ENCODE measurements around the gene BHMT2. TPM values are rescaled to one million over a fixed set of nuclear protein-coding genes. Genes with fewer than 3 reads are reported as not detected.

The BHMT2 gene
- total and polyA plus RNA-seq, 2 of the 4 experiments (the other 2 are of a cell fraction), result 0.36 to 0.60 TPM

DNA sequence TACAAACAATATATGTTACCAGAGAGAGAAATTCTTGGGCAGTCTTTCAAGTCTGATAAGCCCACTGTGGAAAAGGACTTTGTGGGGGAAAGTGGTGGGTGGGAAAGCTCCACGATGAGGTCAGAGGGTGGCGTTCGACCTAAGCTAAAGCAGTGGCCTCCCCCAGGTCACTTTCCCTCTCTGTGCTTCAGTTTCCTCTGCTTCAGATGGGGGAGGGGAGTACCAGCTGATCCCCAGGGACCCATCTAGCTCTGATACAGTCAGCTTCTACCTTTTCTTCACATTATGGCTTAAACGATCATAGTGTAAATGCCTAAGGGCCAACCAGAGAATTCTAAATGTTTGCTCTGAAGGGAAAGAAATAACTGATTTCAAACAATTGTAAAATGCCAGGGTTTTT lies 47.8 kb upstream of the BHMT2 start:
- Histone ChIP-seq H2AK5ac (ENCODE audit: low read depth, low read length) (peak overlapping the region; percentile 32), H3K14ac (replicated peaks; ENCODE audit: low read depth, low read length) (peak overlapping the region; percentile 47; the same call in 1 of the 2 replicates), H3K27ac (ENCODE audit: insufficient read depth, low read length) (no peak overlapping the region), H3K9ac (ENCODE audit: low read depth, low read length) (no peak overlapping the region), H3K79me1 (ENCODE audit: low read depth in 1 of 2, low read length in 2 of 2) (no peaks in the 10 kb centered on the region), H3K56ac (ENCODE audit: extremely low read depth, insufficient read depth, low read length) (no peak overlapping the region), H3K18ac (ENCODE audit: low read depth, low read length) (peak overlapping the region; percentile 90), H3K36me3 (ENCODE audit: control insufficient read depth, insufficient read depth, low read length) (no peaks in the 10 kb centered on the region), H3K23ac (ENCODE audit: low read depth, low read length) (peak overlapping the region; percentile 44; the same call in 1 of the 2 replicates), H2AK9ac (replicated peaks; ENCODE audit: low read depth, low read length, poor library complexity) (no peak overlapping the region), H4K5ac (ENCODE audit: low read depth, low read length) (peak overlapping the region; percentile 88), H4K91ac (ENCODE audit: insufficient read depth, low read depth, low read length) (peak overlapping the region; percentile 65), H3K27me3 (ENCODE audit: control insufficient read depth, insufficient read depth, low read length) (peaks cover 4% of the 10 kb centered on the region), H4K8ac (ENCODE audit: low read depth in 2 of 2, low read length in 2 of 2) (peak overlapping the region; percentile 71 to 89), H2BK20ac (ENCODE audit: low read depth, low read length) (peak overlapping the region; percentile 93), H3K4ac (ENCODE audit: low read depth, low read length) (peak overlapping the region; percentile 82), H2BK5ac (ENCODE audit: low read depth, low read length, poor library complexity, severe bottlenecking) (peak overlapping the region; percentile 91), H4K20me1 (ENCODE audit: insufficient read depth, low read length) (no peaks in the 10 kb centered on the region), H3K4me3 (ENCODE audit: insufficient read depth, low read depth, low read length) (no peak overlapping the region), H2BK15ac (ENCODE audit: low read depth, low read length) (peak overlapping the region; percentile 48; the same call in 2 of the 3 replicates), H2BK120ac (ENCODE audit: low read depth, low read length) (peak overlapping the region; percentile 81), H2AFZ (replicated peaks; ENCODE audit: low read length, poor library complexity) (peak overlapping the region; percentile 69), H3K9me3 (ENCODE audit: control insufficient read depth, insufficient read depth, low read length) (no peaks in the 10 kb centered on the region), H3K9me1 (ENCODE audit: insufficient read depth, low read length) (peaks cover 5% of the 10 kb centered on the region), H3K4me2 (ENCODE audit: low read depth, low read length) (no peak overlapping the region), H3K4me1 (ENCODE audit: control insufficient read depth, insufficient read depth, low read length) (peaks cover 5% of the 10 kb centered on the region)
- ATAC-seq (ENCODE audit: low read depth) (no peak), DNase-seq (no peak)
- no TSS peak for BruUV-seq (replicated peaks)
- intact Hi-C loops (cut with micrococcal nuclease), result loop anchor here (1.0 to 10.0 kb wide), 6 partner anchors 39 to 1847 kb away; partner anchors contain the start of genes JMY and TENT2
- TF ChIP-seq MXI1 (IDR thresholded peaks at IDR 0.05; ENCODE audit: borderline replicate concordance, low read depth, low read length), result no peak
- no peak for TF ChIP-seq POLR2A (IDR thresholded peaks at IDR 0.05; ENCODE audit: low read depth, low read length)
- no peak for TF ChIP-seq USF2 (IDR thresholded peaks at IDR 0.05; ENCODE audit: low read depth, low read length)
- TF ChIP-seq FOS (IDR thresholded peaks at IDR 0.05; ENCODE audit: low read depth, low read length), result no peak
- TF ChIP-seq SMC3 (IDR thresholded peaks at IDR 0.05; ENCODE audit: low read depth, low read length), result no peak
- TF ChIP-seq, protein P1, sequence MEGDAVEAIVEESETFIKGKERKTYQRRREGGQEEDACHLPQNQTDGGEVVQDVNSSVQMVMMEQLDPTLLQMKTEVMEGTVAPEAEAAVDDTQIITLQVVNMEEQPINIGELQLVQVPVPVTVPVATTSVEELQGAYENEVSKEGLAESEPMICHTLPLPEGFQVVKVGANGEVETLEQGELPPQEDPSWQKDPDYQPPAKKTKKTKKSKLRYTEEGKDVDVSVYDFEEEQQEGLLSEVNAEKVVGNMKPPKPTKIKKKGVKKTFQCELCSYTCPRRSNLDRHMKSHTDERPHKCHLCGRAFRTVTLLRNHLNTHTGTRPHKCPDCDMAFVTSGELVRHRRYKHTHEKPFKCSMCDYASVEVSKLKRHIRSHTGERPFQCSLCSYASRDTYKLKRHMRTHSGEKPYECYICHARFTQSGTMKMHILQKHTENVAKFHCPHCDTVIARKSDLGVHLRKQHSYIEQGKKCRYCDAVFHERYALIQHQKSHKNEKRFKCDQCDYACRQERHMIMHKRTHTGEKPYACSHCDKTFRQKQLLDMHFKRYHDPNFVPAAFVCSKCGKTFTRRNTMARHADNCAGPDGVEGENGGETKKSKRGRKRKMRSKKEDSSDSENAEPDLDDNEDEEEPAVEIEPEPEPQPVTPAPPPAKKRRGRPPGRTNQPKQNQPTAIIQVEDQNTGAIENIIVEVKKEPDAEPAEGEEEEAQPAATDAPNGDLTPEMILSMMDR (conservative IDR thresholded peaks at IDR 0.05; ENCODE audit: low read depth, low read length), result no peak
- TF ChIP-seq, protein P2, sequence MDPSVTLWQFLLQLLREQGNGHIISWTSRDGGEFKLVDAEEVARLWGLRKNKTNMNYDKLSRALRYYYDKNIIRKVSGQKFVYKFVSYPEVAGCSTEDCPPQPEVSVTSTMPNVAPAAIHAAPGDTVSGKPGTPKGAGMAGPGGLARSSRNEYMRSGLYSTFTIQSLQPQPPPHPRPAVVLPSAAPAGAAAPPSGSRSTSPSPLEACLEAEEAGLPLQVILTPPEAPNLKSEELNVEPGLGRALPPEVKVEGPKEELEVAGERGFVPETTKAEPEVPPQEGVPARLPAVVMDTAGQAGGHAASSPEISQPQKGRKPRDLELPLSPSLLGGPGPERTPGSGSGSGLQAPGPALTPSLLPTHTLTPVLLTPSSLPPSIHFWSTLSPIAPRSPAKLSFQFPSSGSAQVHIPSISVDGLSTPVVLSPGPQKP (IDR thresholded peaks at IDR 0.05; ENCODE audit: borderline replicate concordance, low read depth, low read length), result no peak
- no peak for TF ChIP-seq RAD21 (IDR thresholded peaks at IDR 0.05; ENCODE audit: low read length)
- WGBS, 2 experiments (ENCODE audit: extremely low coverage in 2 of 2, insufficient read length in 1 of 2), result no CpG with 5 or more reads among the region's 4 CpGs
- dilution Hi-C loops (cut with HindIII; ENCODE audit: low sequenced_read_pairs, unreplicated experiment), result no loop called here
- in situ Hi-C loops (cut with MboI; ENCODE audit: low sequenced_read_pairs), result loop anchor here (10.0 kb wide), 1 partner anchor 443 kb away; no protein-coding TSS in a partner anchor
- ChIA-PET POLR2A (ENCODE audit: unreplicated experiment) (no interaction called here), CTCF (interaction anchor here (0.6 to 9.5 kb wide), 8 partner anchors 13 to 1062 kb away, joined by 3 to 115 read pairs (median 4); no protein-coding TSS in a partner anchor)

All from IMR-90 (cell line).